Right cardiac atrium (tissue), 5 donors: ENCODE data around the gene IPPK. TPM values are rescaled to one million over a fixed set of nuclear protein-coding genes. Genes with fewer than 3 reads are reported as not detected.
"Not testable (repeated sequence)": the region's sequence is repeated elsewhere in the genome, so short reads cannot be mapped to it uniquely, and the experiment has no call there.

Experiments used
- ATAC-seq, 2 donors: fragments of 200-7000 bp; cut with Tn5 transposase; one replicate each; pipeline versions ENCODE4 v1.8.0 to v1.9.1; 2020; ENCODE audit warnings: moderate library complexity in 2 of 2, mild to moderate bottlenecking in 1 of 2
- DNase-seq, 3 donors: peaks; one replicate each; pipeline ENCODE4 v3.0.0-alpha.2; 2020
- H3K27ac ChIP-seq: one replicate; pipeline ENCODE4 v1.5.1; 2013; ENCODE audit warnings: mild to moderate bottlenecking, low read length, control low read depth, moderate library complexity
- H3K27me3 ChIP-seq: one replicate; pipeline ENCODE4 v1.6.1; 2013; ENCODE audit not compliant: control insufficient read depth, insufficient read depth
- H3K4me1 ChIP-seq: one replicate; pipeline ENCODE4 v1.6.1; 2013; ENCODE audit warnings: low read length; ENCODE audit not compliant: control insufficient read depth, insufficient read depth
- H3K4me3 ChIP-seq: one replicate; pipeline ENCODE4 v1.5.1; 2013; ENCODE audit warnings: low read length, control low read depth
- H3K9me3 ChIP-seq: one replicate; pipeline ENCODE4 v1.6.1; 2013; ENCODE audit warnings: low read length; ENCODE audit not compliant: control insufficient read depth
- WGBS: extraction: QIAGEN DNeasy Blood & Tissue Kit; methylation state at CpG from one replicate; pipeline ENCODE4 v1.1.7; 2013; 5-methylcytosine and 5-hydroxymethylcytosine counted together
- intact Hi-C, 4 donors: fragments of 100-400 bp; cut with DNase I; formaldehyde crosslinking; loops; one replicate each; pipeline versions ENCODE4 v1.11.0 to v1.14.0; 2022 to 2023
- polyA plus RNA-seq: library from polyadenylated mRNA; stranded (reverse); fragments of 200-250 nt; gene quantifications from one replicate; pipeline ENCODE4 v1.2.3, GENCODE V29; 2013
- total RNA-seq, 4 donors: library from RNA; stranded (reverse); fragmentation: NEBNext Ultra II Directional; extraction: Animal tissue kit (Norgen Biotek cat#: 25700); gene quantifications; one replicate each; pipeline ENCODE4 v1.2.1, GENCODE V29; 2021
- donor health status: healthy with polysubstance abuse.
- donor health status: DM: no; HTN: yes; CAD: no.
- donor health status: DM: no; HTN: no; CAD: no.
- donor health status: DM: no; HTN: yes; CAD: no; lungs with severe emphysema.
- donor health status: DM: yes; HTN: yes; CAD: no.

IPPK gene
- total and polyA plus RNA-seq, 5 donors: 8.6 to 20.9 (median 11.3) TPM

DNA sequence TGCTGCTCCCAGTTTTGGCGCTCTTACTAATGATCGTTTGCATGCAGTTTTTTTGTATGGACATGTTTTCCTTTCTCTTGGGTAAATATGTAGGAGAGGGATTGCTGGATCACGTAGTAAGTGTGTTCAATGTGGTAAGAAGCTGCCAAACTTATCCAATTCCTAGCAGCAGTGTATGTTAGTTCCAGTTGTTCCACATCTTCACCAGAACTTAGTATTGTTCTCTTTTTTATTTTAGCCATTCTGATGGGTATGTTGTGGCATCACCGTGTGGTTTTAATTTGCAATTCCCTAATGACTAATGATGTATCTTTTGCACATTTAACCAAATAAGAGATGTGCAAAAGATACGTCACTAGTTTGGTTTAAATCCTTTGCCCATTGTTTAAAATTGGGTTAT lies 65.9 kb downstream of the IPPK start:
- H3K9me3 ChIP-seq: no peaks in the 10 kb centered on the region
- H3K4me3 ChIP-seq: no peak overlapping the region
- no peaks in the 10 kb centered on the region for H3K27me3 ChIP-seq
- ATAC-seq (no peak), DNase-seq (no peak)
- intact Hi-C loops: no loop called here
- H3K4me1 ChIP-seq: peaks cover 2% of the 10 kb centered on the region
- WGBS: 97% methylated on average over 5 of the region's 5 CpGs
- no peak overlapping the region for H3K27ac ChIP-seq

DNA sequence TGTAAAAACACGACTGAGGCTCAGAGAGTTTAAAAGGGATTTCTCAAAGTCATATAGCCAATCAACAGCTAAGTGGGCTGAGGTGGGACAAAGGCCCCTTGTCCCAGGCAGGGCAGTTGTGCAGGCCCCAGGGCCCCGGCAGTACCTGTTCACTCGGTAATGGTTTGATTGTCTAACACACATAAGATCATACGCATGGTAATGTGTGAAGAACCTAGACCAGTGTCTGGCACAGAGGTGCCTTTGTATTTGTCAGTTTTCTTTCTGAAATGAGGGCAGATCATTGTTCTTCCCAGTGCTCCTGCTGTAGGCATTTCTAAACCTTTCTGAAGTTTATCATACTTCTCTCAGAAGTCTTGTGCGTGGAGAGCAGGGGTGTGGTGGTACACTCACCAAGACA lies 66.8 kb downstream of the IPPK start:
- intact Hi-C loops: no loop called here

DNA sequence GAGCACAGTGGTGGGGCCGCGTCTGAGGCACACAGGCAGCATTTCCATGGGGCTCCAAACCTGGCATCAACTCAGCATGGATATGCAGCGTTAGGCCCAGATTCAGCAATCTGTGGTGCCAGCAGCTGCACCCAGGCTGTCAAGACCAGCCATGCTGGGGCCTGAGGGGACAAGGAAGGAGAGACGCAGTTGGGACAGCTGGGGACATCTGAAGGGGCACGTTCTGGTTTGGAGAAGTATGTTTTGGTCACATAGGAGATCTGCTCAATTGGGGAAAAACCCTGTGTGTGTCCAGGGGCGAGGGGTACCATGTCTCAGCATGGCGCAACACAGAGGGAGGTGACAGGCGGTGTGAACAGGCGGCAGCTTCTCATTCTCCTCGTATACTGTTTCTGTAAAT lies 67.5 kb downstream of the IPPK start:
- Histone ChIP-seq H3K9me3 (no peaks in the 10 kb centered on the region), H3K27me3 (no peaks in the 10 kb centered on the region), H3K27ac (no peak overlapping the region), H3K4me3 (no peak overlapping the region), H3K4me1 (peaks cover 4% of the 10 kb centered on the region)
- intact Hi-C loops: no loop called here
- DNase-seq: no peak
- WGBS: 92% methylated on average over 10 of the region's 10 CpGs
- no peak for ATAC-seq

More for the DNA sequence above, 66.8 kb downstream of the IPPK start:
- Histone ChIP-seq H3K27me3 (no peaks in the 10 kb centered on the region), H3K4me3 (no peak overlapping the region), H3K27ac (no peak overlapping the region), H3K9me3 (no peaks in the 10 kb centered on the region), H3K4me1 (peaks cover 5% of the 10 kb centered on the region)
- DNase-seq (no peak), ATAC-seq (no peak)
- WGBS: 95% methylated on average over 5 of the region's 5 CpGs

DNA sequence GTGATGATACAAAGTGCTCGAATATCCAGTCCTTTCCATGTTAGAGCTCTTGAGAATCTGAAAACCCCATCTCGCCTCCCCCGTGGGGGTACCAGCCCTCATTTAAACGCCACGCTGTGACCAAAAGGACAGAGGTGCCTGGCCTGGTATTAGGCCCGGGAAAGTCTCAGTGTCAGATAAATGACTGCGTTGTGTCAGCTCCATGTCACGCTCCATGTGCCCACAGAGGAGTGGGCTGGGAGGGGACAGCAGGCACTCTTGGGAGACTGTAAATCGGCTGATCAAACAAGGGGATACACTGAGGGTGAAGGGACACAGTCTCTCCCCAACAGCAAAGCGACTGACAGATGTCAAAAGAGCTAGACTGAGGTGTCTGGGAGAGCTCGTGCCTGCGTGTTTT lies 68.5 kb downstream of the IPPK start:
- ATAC-seq (no peak), DNase-seq (no peak)
- peaks cover 4% of the 10 kb centered on the region for H3K4me1 ChIP-seq
- peak overlapping the region; percentile 58 for H3K27ac ChIP-seq
- no peaks in the 10 kb centered on the region for H3K27me3 ChIP-seq
- intact Hi-C loops: no loop called here
- H3K9me3 ChIP-seq: no peaks in the 10 kb centered on the region
- 76% methylated on average over 12 of the region's 12 CpGs for WGBS
- no peak overlapping the region for H3K4me3 ChIP-seq

DNA sequence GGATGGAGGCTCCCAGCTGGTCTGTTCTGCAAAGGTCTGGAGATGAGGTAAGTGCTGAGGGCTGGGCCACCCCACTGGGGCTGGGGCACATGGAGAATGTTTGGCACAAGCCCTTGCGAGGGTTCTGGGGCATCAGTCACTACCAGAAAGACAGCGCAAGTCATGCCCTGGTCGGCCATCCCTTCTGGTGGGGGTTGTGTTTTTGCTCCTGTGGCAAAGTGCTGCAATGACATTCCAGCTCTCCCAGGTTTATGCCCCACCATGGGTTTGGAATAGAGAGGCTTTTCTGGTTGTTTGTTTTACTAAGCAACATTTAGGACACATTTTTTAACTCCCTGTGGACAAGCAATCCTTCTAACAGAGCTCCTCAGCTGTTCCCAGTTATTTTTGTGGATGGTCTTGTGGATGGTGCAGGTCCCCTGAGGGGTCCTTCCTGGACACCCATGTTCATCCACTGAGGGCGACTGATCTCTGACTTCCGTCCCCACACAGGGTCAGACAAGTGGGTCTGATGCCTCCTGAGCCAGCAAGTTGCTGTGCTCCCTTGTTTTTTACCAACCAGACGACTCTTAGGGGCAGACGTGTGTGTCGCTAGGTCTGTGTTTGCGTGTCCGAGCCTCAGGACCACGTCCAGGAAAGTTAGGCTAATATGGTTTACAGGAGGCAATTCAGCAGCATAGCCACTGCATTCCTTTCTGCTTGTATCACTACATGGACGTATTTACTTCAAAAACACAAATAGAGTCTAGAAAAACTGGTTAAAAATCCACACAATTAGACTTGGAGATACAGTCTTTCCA lies 69.3 kb downstream of the IPPK start:
- Histone ChIP-seq H3K9me3 (no peaks in the 10 kb centered on the region), H3K27ac (peak overlapping the region; percentile 80), H3K27me3 (no peaks in the 10 kb centered on the region), H3K4me3 (no peak overlapping the region), H3K4me1 (peaks cover 4% of the 10 kb centered on the region)
- 60% methylated on average over 12 of the region's 12 CpGs for WGBS
- no peak for DNase-seq
- intact Hi-C loops: no loop called here
- peak; percentile 60 to 62 for ATAC-seq

DNA sequence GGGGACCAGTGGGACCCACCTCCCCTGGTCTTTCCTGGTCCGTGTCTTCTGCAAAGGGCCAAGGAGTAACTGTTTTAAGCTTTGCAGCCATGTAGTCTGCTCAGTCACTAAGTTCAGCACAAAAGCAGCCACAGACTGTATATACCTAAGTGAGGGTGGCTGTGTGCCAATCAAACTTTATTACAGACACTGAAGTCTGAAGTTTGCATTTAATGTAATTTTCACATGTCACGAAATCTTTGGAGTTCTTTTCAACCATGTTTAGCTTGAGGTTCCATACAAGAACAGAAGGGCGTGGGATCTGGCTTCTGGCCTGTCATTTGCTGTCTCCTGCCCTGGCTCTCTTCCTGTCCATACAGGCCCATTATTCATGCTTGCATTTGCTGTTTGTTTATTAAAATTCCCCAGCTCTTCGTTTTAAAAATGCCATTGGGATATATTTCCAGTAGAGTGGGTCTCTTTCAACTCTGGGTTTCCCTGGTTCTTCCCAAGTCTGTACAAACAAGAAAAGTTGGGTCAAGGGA lies 69.9 kb downstream of the IPPK start:
- no peak for ATAC-seq
- peak overlapping the region; percentile 14 for H3K27ac ChIP-seq

GRCh38 chr9:92598382-92598781 lies 71.5 kb downstream of the IPPK start:
- Histone ChIP-seq H3K27me3 (no peaks in the 10 kb centered on the region), H3K27ac (peak overlapping the region; percentile 20), H3K4me1 (peaks cover 6% of the 10 kb centered on the region), H3K4me3 (no peak overlapping the region), H3K9me3 (no peaks in the 10 kb centered on the region)
- DNase-seq (no peak), ATAC-seq (peak in 1 of 2 donors; percentile 56)
- WGBS: 62% methylated on average over 2 of the region's 2 CpGs
- intact Hi-C loops: no loop called here

More for the DNA sequence above, 69.9 kb downstream of the IPPK start:
- Histone ChIP-seq H3K9me3 (no peaks in the 10 kb centered on the region), H3K27me3 (no peaks in the 10 kb centered on the region), H3K4me3 (no peak overlapping the region), H3K4me1 (peaks cover 4% of the 10 kb centered on the region)
- no peak for DNase-seq
- WGBS: 68% methylated on average over 4 of the region's 4 CpGs
- intact Hi-C loops: no loop called here

DNA sequence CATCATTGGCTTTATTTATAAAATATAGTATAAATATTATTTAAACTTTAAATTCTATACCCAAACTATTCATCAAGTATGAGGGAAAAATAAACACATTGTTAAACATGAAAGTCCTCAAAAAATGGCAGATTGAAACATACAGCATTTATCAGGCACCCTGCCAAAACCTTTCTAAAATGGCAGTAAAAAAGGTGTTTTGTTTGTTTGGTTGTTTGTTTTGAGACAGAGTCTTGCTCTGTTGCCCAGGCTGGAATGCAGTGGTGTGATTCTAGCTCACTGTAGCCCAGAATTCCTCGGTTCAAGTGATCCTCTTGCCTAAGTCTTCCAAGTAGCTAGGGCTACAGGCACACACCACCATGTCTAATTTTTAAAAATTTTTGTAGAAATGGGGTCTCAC lies 74.0 kb downstream of the IPPK start:
- Histone ChIP-seq H3K27me3 (no peaks in the 10 kb centered on the region), H3K27ac (no peak overlapping the region), H3K4me3 (no peak overlapping the region), H3K4me1 (peaks cover 8% of the 10 kb centered on the region), H3K9me3 (no peaks in the 10 kb centered on the region)
- ATAC-seq (no peak), DNase-seq (no peak)
- intact Hi-C loops: no loop called here
- WGBS: 96% methylated on average over 1 of the region's 1 CpG

DNA sequence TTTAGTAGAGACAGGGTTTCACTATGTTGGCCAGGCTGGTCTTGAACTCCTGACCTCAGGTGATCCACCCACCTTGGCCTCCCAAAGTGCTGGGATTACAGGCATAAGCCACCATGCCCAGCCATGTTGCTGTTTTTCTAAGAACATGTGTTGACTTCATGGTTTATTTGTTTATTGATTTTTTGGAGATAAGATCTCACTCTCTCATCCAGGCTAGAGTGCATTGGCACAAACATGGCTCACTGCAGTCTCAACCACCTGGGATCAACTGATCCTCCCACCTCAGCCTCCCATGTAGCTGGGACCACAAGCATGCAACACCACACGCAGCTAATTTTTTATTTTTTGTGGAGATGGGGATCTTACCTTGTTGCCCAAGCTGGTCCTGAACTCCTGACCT lies 74.9 kb downstream of the IPPK start:
- DNase-seq, H3K27me3 ChIP-seq, H3K4me3 ChIP-seq, H3K4me1 ChIP-seq, intact Hi-C loops, ATAC-seq, H3K27ac ChIP-seq, H3K9me3 ChIP-seq: not testable (repeated sequence)
- WGBS: 94% methylated on average over 1 of the region's 1 CpG

DNA sequence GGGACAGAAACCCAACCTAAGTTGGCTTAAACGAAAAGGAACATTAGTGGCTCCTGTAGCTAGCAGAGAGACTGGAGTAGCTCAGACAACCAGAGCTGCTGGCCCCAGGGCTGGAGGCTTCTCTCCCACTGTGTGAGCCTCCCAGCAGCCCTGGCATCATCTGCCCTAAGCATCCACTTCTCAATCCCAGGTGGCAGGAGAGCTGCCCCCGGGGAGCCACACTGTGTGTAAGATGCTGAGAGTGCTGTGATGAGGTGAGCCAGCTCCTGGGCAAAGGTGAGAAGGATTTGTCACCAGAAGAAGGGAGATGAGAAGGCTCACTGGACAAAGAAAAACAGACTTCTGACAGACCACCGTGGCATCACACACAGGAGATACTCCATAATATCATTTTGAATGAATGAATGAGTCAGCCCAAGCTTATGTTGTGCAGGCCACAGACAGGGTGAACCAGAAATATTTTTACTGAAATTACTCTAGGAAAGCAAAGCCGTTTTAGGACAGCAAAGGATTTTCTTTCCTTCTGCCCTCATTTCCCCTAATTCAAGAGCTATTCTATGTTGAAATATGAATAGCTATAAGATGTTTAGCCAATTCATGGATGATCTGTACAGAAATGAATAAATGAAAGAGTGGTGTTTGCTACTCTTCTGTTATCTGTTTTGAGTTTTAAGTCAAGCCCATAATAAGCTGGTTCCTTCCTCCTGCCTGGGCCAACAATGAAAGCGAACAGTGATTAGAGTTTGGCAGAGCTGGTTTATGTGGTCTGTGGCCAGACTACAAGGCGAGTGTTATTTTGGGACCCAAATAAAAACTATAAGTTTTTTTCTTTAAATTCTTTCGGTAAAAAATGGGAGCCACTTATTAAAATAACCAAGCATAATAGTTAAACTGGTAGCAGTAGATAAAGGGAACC lies 76.7 kb downstream of the IPPK start:
- Histone ChIP-seq H3K4me3 (no peak overlapping the region), H3K4me1 (peaks cover 8% of the 10 kb centered on the region), H3K27ac (no peak overlapping the region), H3K27me3 (no peaks in the 10 kb centered on the region), H3K9me3 (no peaks in the 10 kb centered on the region)
- intact Hi-C loops: no loop called here
- ATAC-seq (peak; percentile 40 to 47), DNase-seq (no peak)
- WGBS: 51% methylated on average over 7 of the region's 7 CpGs

DNA sequence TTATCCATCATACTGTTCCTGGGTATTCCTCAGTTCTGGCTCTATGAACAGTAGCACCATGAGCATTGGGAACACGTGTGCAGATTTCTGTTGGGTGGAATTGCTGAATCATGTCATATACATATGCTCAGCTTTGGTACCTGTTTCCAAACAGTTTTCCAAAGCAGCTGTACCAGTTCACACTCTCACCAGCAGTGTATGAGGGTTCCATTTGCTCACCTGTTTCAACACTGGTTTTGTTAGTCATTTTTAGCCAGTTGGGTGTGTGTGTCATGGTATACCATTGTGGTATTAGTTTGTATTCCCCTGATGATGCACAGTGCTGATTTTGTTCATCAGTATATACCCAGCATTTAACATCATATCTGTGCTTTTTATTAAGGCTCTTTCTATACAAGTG lies 77.4 kb downstream of the IPPK start:
- intact Hi-C loops: no loop called here
- no peaks in the 10 kb centered on the region for H3K27me3 ChIP-seq
- H3K4me1 ChIP-seq: peaks cover 5% of the 10 kb centered on the region
- no peak overlapping the region for H3K27ac ChIP-seq
- no peaks in the 10 kb centered on the region for H3K9me3 ChIP-seq
- DNase-seq (no peak), ATAC-seq (no peak)
- H3K4me3 ChIP-seq: no peak overlapping the region
- 81% methylated on average over 1 of the region's 1 CpG for WGBS
